SK-N-SH (cell line): ENCODE data around the gene SPRING1. TPM values are rescaled to one million over a fixed set of nuclear protein-coding genes. Genes with fewer than 3 reads are reported as not detected.

ENCODE experiments used
- CTCF ChIA-PET: fragments of 300-600, 350-600 bp; formaldehyde crosslinking; extraction: SDS; loops from one replicate; lab custom pipeline; 2021; lab: Yijun Ruan, JAX
- POLR2A ChIA-PET: fragments of 350-600 bp; sonication (Branson Sonifier 250); formaldehyde crosslinking; extraction: SDS; loops from one replicate; lab custom pipeline; 2020; ENCODE audit warnings: antibody characterized with exemption, inconsistent platforms; lab: Yijun Ruan, JAX
- DNase-seq: peaks from one replicate; pipeline ENCODE4 v3.0.0; 2012
- H2AFZ ChIP-seq: fragments of 200-600 bp; sonication (generic); 2 replicates; pipeline ENCODE4 v1.8.1; 2016; ENCODE audit warnings: antibody characterized with exemption, mild to moderate bottlenecking, low read depth
- H3F3A ChIP-seq: fragments of 200-600 bp; sonication (generic); replicated peaks from 2 replicates; pipeline ENCODE3; 2016; ENCODE audit warnings: antibody characterized with exemption, mild to moderate bottlenecking; ENCODE audit not compliant: insufficient read depth
- H3K27ac ChIP-seq, 2 experiments: fragments of 200-500 bp in 1 of 2; fragments of 200-600 bp in 1 of 2; sonication (Bioruptor generic) in 1 of 2; sonication (generic), shearing (Covaris generic) in 1 of 2; 2 replicates each; pipeline versions ENCODE4 v1.5.1 to v1.6.1; 2014 to 2016; ENCODE audit warnings: low read depth in 2 of 2, inconsistent platforms in 1 of 2, low read length in 1 of 2, mild to moderate bottlenecking in 1 of 2, mixed read lengths in 1 of 2
- H3K27me3 ChIP-seq: fragments of 200-600 bp; sonication (generic), shearing (Covaris generic); 2 replicates; pipeline ENCODE4 v1.6.1; 2016; ENCODE audit warnings: mixed run types; ENCODE audit not compliant: insufficient read depth
- H3K36me3 ChIP-seq, 2 experiments: fragments of 200-500 bp in 1 of 2; fragments of 200-600 bp in 1 of 2; sonication (Bioruptor generic) in 1 of 2; sonication (generic) in 1 of 2; replicated peaks in 1 of 2; 2 replicates each; pipeline versions ENCODE3 to v1.5.1; 2014 to 2016; ENCODE audit warnings: low read length in 1 of 2, mild to moderate bottlenecking in 1 of 2; ENCODE audit not compliant: insufficient read depth in 2 of 2, control insufficient read depth in 1 of 2
- H3K4me1 ChIP-seq, 2 experiments: fragments of 200-500 bp in 1 of 2; fragments of 200-600 bp in 1 of 2; sonication (Bioruptor generic) in 1 of 2; sonication (generic), shearing (Covaris generic) in 1 of 2; 2 replicates each; pipeline versions ENCODE4 v1.5.1 to v1.6.1; 2014 to 2016; ENCODE audit warnings: low read depth in 1 of 2, low read length in 1 of 2, mixed run types in 1 of 2; ENCODE audit not compliant: insufficient read depth in 2 of 2, control insufficient read depth in 1 of 2
- H3K4me2 ChIP-seq: fragments of 200-600 bp; sonication (generic), shearing (Covaris generic); 2 replicates; pipeline ENCODE4 v1.6.1; 2017; ENCODE audit warnings: mixed run types
- H3K4me3 ChIP-seq, 2 experiments: fragments of 200-500 bp in 1 of 2; fragments of 200-600 bp in 1 of 2; sonication (Bioruptor generic) in 1 of 2; sonication (generic), shearing (Covaris generic) in 1 of 2; 2 replicates each; pipeline versions ENCODE4 v1.5.1 to v1.8.1; 2014 to 2016; ENCODE audit warnings: low read depth in 2 of 2, inconsistent platforms in 1 of 2, low read length in 1 of 2, mild to moderate bottlenecking in 1 of 2, mixed read lengths in 1 of 2, moderate library complexity in 1 of 2
- H3K79me2 ChIP-seq: fragments of 200-600 bp; sonication (generic); 2 replicates; pipeline ENCODE4 v1.8.1; 2017; ENCODE audit warnings: mild to moderate bottlenecking; ENCODE audit not compliant: insufficient read depth
- H3K9ac ChIP-seq: fragments of 200-600 bp; sonication (generic); 2 replicates; pipeline ENCODE4 v1.6.1; 2017; ENCODE audit warnings: mixed run types
- H3K9me2 ChIP-seq: fragments of 200-600 bp; sonication (generic); 2 replicates; pipeline ENCODE4 v1.6.1; 2017; ENCODE audit warnings: mixed run types
- H3K9me3 ChIP-seq: fragments of 200-600 bp; sonication (generic); 2 replicates; pipeline ENCODE4 v1.6.1; 2017; ENCODE audit warnings: mixed run types, mild to moderate bottlenecking, moderate library complexity
- H4K20me1 ChIP-seq: fragments of 200-600 bp; sonication (generic); 2 replicates; pipeline ENCODE4 v1.6.1; 2017; ENCODE audit warnings: mild to moderate bottlenecking, mixed run types; ENCODE audit not compliant: insufficient read depth
- CHD2 ChIP-seq: fragments of 150-350 bp; IDR thresholded peaks from 2 replicates; pipeline ENCODE4 v1.6.1; 2018; ENCODE audit warnings: low read length; ENCODE audit not compliant: partially characterized antibody
- EZH2phosphoT487 ChIP-seq: fragments of 200-600 bp; sonication (generic); IDR thresholded peaks from 2 replicates; pipeline ENCODE4 v1.6.1; 2017; ENCODE audit warnings: low read depth, mixed run types, mild to moderate bottlenecking, antibody characterized with exemption, moderate library complexity, borderline replicate concordance
- JUND ChIP-seq: IDR thresholded peaks from 2 replicates; pipeline ENCODE4 v1.4.0; 2012
- MXI1 ChIP-seq: IDR thresholded peaks from 2 replicates; pipeline ENCODE4 v1.6.1; 2012; ENCODE audit warnings: mild to moderate bottlenecking, low read depth, low read length, improper control_type of control experiment
- RAD21 ChIP-seq: IDR thresholded peaks from 2 replicates; pipeline ENCODE4 v1.6.1; 2012; ENCODE audit warnings: mild to moderate bottlenecking, low read length
- RFX5 ChIP-seq: IDR thresholded peaks from 2 replicates; pipeline ENCODE4 v1.6.1; 2012; ENCODE audit warnings: mild to moderate bottlenecking, improper control_type of control experiment, low read length
- USF2 ChIP-seq: fragments of 150-350 bp; IDR thresholded peaks from 2 replicates; pipeline ENCODE4 v1.6.1; 2017; ENCODE audit warnings: antibody characterized with exemption, low read length, low read depth, borderline replicate concordance
- YY1 ChIP-seq: IDR thresholded peaks from 2 replicates; pipeline ENCODE4 v1.4.0; 2012; ENCODE audit warnings: low read depth, mild to moderate bottlenecking
- whole genome bisulfite sequencing: methylation state at CpG from one replicate; pipeline ENCODE4 v1.1.6; 2017; ENCODE audit warnings: low lambda C conversion rate; 5-methylcytosine and 5-hydroxymethylcytosine counted together
- polyA plus RNA-seq, 3 experiments: library from polyadenylated mRNA; depleted of rRNA; stranded (reverse); fragments of >200 nt; gene quantifications; 2 replicates each; pipeline ENCODE4 v1.2.3, GENCODE V29; 2012
- TF ChIP-seq, protein P1 (sequence below): IDR thresholded peaks from 2 replicates; pipeline ENCODE4 v1.6.1; 2012; ENCODE audit warnings: mild to moderate bottlenecking, low read depth, low read length, moderate library complexity

Gene SPRING1
- polyA plus RNA-seq, 1 of the 3 experiments (the other 2 are of a cell fraction), result 10.9 TPM

- CTCF ChIA-PET, result no interaction called here
- no peak overlapping the region for H3K27ac ChIP-seq
- TF ChIP-seq JUND, result no peak
- no peak for TF ChIP-seq RAD21
- TF ChIP-seq RFX5, result no peak
- TF ChIP-seq EZH2phosphoT487, result no peak
- no peak for TF ChIP-seq USF2
- no peak for TF ChIP-seq YY1
- no peaks in the 10 kb centered on the region for H3F3A ChIP-seq
- H3K4me3 ChIP-seq, result no peak overlapping the region
- DNase-seq, result no peak
- no peaks in the 10 kb centered on the region for H3K79me2 ChIP-seq
- POLR2A ChIA-PET, result no interaction called here
- H3K9me3 ChIP-seq, result no peaks in the 10 kb centered on the region
- no peaks in the 10 kb centered on the region for H3K27me3 ChIP-seq
- no peak overlapping the region for H2AFZ ChIP-seq
- H4K20me1 ChIP-seq, result no peaks in the 10 kb centered on the region
- H3K9me2 ChIP-seq, result no peaks in the 10 kb centered on the region
- no peak overlapping the region for H3K4me2 ChIP-seq
- no peak overlapping the region for H3K9ac ChIP-seq
- no peaks in the 10 kb centered on the region for H3K36me3 ChIP-seq
- H3K4me1 ChIP-seq, result no peaks in the 10 kb centered on the region
- WGBS, result 73% methylated on average over 4 of the region's 4 CpGs
Measured at GRCh38 chr12:116774020-116774419, 36.2 kb upstream of the SPRING1 start.

GRCh38 chr12:116773276-116773731, 35.4 kb upstream of the SPRING1 start:
- H3K9ac ChIP-seq, result no peak overlapping the region
- no peaks in the 10 kb centered on the region for H3K9me3 ChIP-seq
- TF ChIP-seq YY1 (no peak), CHD2 (no peak)
- H4K20me1 ChIP-seq, result no peaks in the 10 kb centered on the region
- no peak overlapping the region for H3K4me2 ChIP-seq
- no peak overlapping the region for H3K4me3 ChIP-seq
- 89% methylated on average over 4 of the region's 4 CpGs for WGBS
- H3K27me3 ChIP-seq, result no peaks in the 10 kb centered on the region
- ChIA-PET POLR2A (no interaction called here), CTCF (no interaction called here)
- no peak overlapping the region for H2AFZ ChIP-seq
- no peaks in the 10 kb centered on the region for H3F3A ChIP-seq
- no peaks in the 10 kb centered on the region for H3K9me2 ChIP-seq
- H3K27ac ChIP-seq, result no peak overlapping the region
- H3K79me2 ChIP-seq, result no peaks in the 10 kb centered on the region
- DNase-seq, result no peak
- H3K4me1 ChIP-seq, result no peaks in the 10 kb centered on the region
- H3K36me3 ChIP-seq, result no peaks in the 10 kb centered on the region

GRCh38 chr12:116771651-116772050, 33.8 kb upstream of the SPRING1 start:
- Histone ChIP-seq H3K9me3 (no peaks in the 10 kb centered on the region), H3K27ac (no peak overlapping the region), H3K4me1 (no peaks in the 10 kb centered on the region), H3K36me3 (no peaks in the 10 kb centered on the region), H3K27me3 (no peaks in the 10 kb centered on the region), H4K20me1 (no peaks in the 10 kb centered on the region), H3F3A (no peaks in the 10 kb centered on the region), H3K4me3 (no peak overlapping the region), H3K4me2 (no peak overlapping the region), H2AFZ (no peak overlapping the region), H3K79me2 (no peaks in the 10 kb centered on the region), H3K9me2 (no peaks in the 10 kb centered on the region), H3K9ac (no peak overlapping the region)
- TF ChIP-seq, protein P1, sequence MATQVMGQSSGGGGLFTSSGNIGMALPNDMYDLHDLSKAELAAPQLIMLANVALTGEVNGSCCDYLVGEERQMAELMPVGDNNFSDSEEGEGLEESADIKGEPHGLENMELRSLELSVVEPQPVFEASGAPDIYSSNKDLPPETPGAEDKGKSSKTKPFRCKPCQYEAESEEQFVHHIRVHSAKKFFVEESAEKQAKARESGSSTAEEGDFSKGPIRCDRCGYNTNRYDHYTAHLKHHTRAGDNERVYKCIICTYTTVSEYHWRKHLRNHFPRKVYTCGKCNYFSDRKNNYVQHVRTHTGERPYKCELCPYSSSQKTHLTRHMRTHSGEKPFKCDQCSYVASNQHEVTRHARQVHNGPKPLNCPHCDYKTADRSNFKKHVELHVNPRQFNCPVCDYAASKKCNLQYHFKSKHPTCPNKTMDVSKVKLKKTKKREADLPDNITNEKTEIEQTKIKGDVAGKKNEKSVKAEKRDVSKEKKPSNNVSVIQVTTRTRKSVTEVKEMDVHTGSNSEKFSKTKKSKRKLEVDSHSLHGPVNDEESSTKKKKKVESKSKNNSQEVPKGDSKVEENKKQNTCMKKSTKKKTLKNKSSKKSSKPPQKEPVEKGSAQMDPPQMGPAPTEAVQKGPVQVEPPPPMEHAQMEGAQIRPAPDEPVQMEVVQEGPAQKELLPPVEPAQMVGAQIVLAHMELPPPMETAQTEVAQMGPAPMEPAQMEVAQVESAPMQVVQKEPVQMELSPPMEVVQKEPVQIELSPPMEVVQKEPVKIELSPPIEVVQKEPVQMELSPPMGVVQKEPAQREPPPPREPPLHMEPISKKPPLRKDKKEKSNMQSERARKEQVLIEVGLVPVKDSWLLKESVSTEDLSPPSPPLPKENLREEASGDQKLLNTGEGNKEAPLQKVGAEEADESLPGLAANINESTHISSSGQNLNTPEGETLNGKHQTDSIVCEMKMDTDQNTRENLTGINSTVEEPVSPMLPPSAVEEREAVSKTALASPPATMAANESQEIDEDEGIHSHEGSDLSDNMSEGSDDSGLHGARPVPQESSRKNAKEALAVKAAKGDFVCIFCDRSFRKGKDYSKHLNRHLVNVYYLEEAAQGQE, result no peak
- no peak for TF ChIP-seq MXI1
- no peak for TF ChIP-seq YY1
- DNase-seq, result no peak
- 76% methylated on average over 8 of the region's 8 CpGs for WGBS
- ChIA-PET POLR2A (no interaction called here), CTCF (no interaction called here)
